Activated naive CD8-positive, alpha-beta T cell treated with anti-CD3 and anti-CD28 coated beads for 36 hours (primary cell): ENCODE data around the gene ALDH1A1. TPM values are rescaled to one million over a fixed set of nuclear protein-coding genes. Genes with fewer than 3 reads are reported as not detected.

Experiments
- DNase-seq: peaks from one replicate; pipeline ENCODE4 v3.0.0; 2021
- H3K27ac Mint-ChIP-seq: one replicate; pipeline ENCODE4 v1.8.0; 2022; ENCODE audit warnings: mild to moderate bottlenecking, moderate library complexity, mixed read lengths
- H3K27me3 Mint-ChIP-seq: one replicate; pipeline ENCODE4 v1.8.0; 2022; ENCODE audit warnings: mild to moderate bottlenecking, mixed read lengths
- H3K36me3 Mint-ChIP-seq: one replicate; pipeline ENCODE4 v1.8.0; 2021; ENCODE audit warnings: mild to moderate bottlenecking, mixed read lengths
- H3K4me1 Mint-ChIP-seq: one replicate; pipeline ENCODE4 v1.8.0; 2021; ENCODE audit warnings: mixed read lengths
- H3K4me3 Mint-ChIP-seq: one replicate; pipeline ENCODE4 v1.8.0; 2022; ENCODE audit warnings: mild to moderate bottlenecking, moderate library complexity, mixed read lengths
- H3K9me3 Mint-ChIP-seq: one replicate; pipeline ENCODE4 v1.8.0; 2022; ENCODE audit warnings: mixed read lengths
- total RNA-seq, 2 experiments: library from RNA; stranded (reverse); gene quantifications; one replicate each; pipeline ENCODE4 v1.2.3, GENCODE V29; 2021

The ALDH1A1 gene
- total RNA-seq, result not detected

DNA sequence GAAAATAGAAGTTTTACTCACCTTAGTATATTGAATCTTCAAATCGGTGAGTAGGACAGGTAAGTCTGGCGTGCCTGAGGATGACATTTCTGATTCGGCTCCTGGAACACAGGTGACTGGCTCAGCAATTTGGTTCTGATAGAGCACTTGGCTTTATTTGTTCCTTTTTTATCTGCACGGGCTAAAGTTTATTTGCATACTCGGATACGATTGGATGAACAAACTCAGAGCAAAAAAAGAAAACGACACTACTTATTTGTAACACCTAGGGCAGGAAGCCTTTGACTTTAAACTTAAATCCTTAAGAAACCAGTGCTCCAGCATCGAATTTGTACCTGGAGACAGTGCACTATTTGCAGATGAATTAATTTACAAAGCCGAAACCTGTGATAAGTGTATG lies at the start of gene ALDH1A1:
Gene ALDH1A1, minus strand, starts transcription at position 140 of the 400 bp plus-strand sequence. Its CDS starts 53 bp downstream, at position 87.
- no peak for DNase-seq
- Mint-ChIP-seq H3K27ac (no peak within 1 kb of the TSS), H3K27me3 (peaks cover 39% of the 10 kb centered on the region), H3K4me3 (no peak within 1 kb of the TSS), H3K36me3 (no peaks in the 10 kb centered on the region), H3K9me3 (peaks cover 2% of the 10 kb centered on the region), H3K4me1 (peaks cover 13% of the 10 kb centered on the region)

DNA sequence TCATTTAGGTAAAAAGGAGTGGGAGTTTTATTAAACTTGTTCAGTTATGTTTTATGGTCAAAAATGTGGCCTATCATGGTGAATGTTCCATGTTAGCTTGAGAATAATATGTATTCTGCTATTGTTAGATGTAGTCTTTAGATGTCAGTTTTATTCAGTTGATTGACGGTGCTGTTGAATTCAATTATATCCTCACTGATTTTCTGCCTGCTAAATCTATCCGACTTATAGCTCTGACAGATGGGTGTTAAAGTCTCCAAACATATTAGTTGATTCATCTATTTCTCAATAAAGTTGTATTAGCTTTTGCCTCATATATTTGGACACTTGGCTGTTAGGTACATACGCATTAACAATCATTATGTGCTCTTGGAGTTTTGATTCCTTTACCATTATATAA lies 49.0 kb upstream of the ALDH1A1 start:
- H3K27ac Mint-ChIP-seq, result no peak overlapping the region
- no peak for DNase-seq
- no peaks in the 10 kb centered on the region for H3K9me3 Mint-ChIP-seq
- H3K4me3 Mint-ChIP-seq, result no peak overlapping the region
- H3K36me3 Mint-ChIP-seq, result no peaks in the 10 kb centered on the region
- peaks cover 2% of the 10 kb centered on the region for H3K4me1 Mint-ChIP-seq
- peaks cover 25% of the 10 kb centered on the region for H3K27me3 Mint-ChIP-seq

DNA sequence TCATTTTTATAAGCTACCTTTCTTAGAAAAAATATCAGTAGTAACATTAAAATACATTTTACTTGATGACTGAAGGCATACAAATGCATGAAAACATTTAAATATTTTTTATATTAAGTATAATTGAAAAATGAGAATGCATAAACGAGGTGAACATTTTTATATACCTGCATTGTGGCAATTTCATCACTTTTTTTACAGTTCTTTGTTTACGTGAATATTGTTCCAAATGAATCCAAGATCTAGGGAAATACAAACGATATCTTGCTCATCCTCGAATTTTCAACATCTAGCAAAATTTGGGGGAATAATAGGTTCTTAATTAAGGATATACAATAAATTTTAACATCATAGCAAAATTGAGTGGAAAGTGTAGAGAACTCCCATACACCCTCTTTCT lies 45.5 kb upstream of the ALDH1A1 start:
- Mint-ChIP-seq H3K9me3 (no peaks in the 10 kb centered on the region), H3K4me1 (peaks cover 2% of the 10 kb centered on the region)

DNA sequence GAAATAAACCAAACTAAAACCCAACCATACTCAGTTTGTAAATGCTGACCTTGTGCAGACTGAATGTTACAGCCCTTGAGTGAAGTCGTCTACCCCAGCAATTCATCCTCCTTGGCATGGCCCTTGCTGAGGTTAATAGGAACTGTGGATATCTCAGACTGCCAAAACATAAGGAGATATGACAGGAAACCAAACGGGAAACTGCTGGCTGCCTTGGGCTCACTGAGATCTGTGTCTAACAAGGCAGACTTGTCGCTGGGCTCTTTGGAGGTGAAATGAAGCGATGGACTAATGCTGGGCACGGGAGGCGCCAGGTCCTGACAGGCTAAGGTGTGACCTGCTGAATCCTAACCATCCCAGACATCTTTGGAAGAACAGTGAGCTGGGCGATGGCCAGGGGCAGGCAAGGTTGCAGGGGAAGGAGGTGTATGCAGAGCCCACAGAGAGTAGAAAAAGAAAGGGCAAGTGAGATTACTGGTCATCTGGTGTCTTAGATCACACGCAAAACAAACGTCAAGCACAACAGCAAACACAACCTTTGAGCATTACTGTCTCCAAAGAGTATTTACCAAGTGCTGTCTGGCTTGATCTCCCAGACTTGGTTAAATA lies 44.6 kb upstream of the ALDH1A1 start:
- Mint-ChIP-seq H3K9me3 (no peaks in the 10 kb centered on the region), H3K27me3 (peaks cover 7% of the 10 kb centered on the region), H3K36me3 (no peaks in the 10 kb centered on the region), H3K4me1 (peaks cover 2% of the 10 kb centered on the region), H3K4me3 (no peak overlapping the region), H3K27ac (no peak overlapping the region)
- DNase-seq, result no peak

More for the DNA sequence above, 45.5 kb upstream of the ALDH1A1 start:
- H3K36me3 Mint-ChIP-seq, result no peaks in the 10 kb centered on the region
- H3K27ac Mint-ChIP-seq, result no peak overlapping the region
- H3K27me3 Mint-ChIP-seq, result peaks cover 7% of the 10 kb centered on the region
- H3K4me3 Mint-ChIP-seq, result no peak overlapping the region
- no peak for DNase-seq

GRCh38 chr9:72996684-72997314 lies 43.9 kb upstream of the ALDH1A1 start:
- DNase-seq, result no peak
- Mint-ChIP-seq H3K4me1 (peaks cover 2% of the 10 kb centered on the region), H3K27me3 (peaks cover 7% of the 10 kb centered on the region), H3K27ac (no peak overlapping the region), H3K36me3 (no peaks in the 10 kb centered on the region), H3K9me3 (no peaks in the 10 kb centered on the region), H3K4me3 (no peak overlapping the region)

DNA sequence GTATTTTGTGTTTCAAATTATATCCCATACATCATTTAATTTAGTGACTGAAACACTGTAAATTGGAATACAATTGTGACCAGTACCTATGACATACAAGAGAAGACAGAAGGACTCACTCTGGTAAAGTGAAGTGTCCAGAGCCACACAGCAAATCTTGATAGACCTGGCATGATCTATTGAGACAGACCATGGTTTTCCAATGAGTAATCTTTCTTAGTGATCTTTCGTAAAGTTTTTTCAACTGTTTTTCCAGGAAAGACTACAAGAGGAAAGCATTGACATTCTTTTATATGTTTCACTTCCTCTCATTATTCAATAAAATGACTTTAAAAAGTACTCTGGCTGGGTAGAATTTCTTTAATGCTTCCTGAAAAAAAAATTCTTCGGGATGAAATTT lies 43.3 kb upstream of the ALDH1A1 start:
- DNase-seq, result no peak
- H3K9me3 Mint-ChIP-seq, result no peaks in the 10 kb centered on the region
- H3K4me1 Mint-ChIP-seq, result peaks cover 2% of the 10 kb centered on the region
- H3K27ac Mint-ChIP-seq, result no peak overlapping the region
- H3K4me3 Mint-ChIP-seq, result no peak overlapping the region
- peaks cover 4% of the 10 kb centered on the region for H3K27me3 Mint-ChIP-seq
- H3K36me3 Mint-ChIP-seq, result no peaks in the 10 kb centered on the region

GRCh38 chr9:72995131-72996024 lies 42.5 kb upstream of the ALDH1A1 start:
- no peak for DNase-seq
- Mint-ChIP-seq H3K4me1 (peaks cover 2% of the 10 kb centered on the region), H3K27ac (no peak overlapping the region), H3K4me3 (no peak overlapping the region), H3K27me3 (peaks cover 4% of the 10 kb centered on the region), H3K9me3 (no peaks in the 10 kb centered on the region), H3K36me3 (no peaks in the 10 kb centered on the region)

DNA sequence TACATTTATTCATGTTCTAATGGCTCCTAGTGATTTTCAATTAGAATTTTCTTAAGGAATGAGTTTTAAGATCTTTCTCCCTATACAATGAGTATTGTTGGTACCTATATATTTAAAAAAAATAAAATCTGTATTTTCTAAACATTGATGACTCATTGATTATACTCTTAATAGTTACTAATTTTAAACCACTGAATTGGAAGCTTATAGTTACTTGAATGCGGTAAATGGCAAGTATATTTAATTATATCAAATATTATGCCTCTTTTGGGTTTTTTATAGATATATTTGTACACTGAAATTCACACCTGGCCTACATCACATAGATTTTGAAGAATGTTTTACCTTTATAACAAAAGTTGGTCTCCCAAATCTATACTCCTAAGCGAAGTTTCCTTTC lies 38.9 kb upstream of the ALDH1A1 start:
- Mint-ChIP-seq H3K36me3 (no peaks in the 10 kb centered on the region), H3K9me3 (no peaks in the 10 kb centered on the region), H3K4me1 (no peaks in the 10 kb centered on the region), H3K4me3 (no peak overlapping the region), H3K27me3 (peaks cover 2% of the 10 kb centered on the region), H3K27ac (no peak overlapping the region)
- DNase-seq, result no peak

DNA sequence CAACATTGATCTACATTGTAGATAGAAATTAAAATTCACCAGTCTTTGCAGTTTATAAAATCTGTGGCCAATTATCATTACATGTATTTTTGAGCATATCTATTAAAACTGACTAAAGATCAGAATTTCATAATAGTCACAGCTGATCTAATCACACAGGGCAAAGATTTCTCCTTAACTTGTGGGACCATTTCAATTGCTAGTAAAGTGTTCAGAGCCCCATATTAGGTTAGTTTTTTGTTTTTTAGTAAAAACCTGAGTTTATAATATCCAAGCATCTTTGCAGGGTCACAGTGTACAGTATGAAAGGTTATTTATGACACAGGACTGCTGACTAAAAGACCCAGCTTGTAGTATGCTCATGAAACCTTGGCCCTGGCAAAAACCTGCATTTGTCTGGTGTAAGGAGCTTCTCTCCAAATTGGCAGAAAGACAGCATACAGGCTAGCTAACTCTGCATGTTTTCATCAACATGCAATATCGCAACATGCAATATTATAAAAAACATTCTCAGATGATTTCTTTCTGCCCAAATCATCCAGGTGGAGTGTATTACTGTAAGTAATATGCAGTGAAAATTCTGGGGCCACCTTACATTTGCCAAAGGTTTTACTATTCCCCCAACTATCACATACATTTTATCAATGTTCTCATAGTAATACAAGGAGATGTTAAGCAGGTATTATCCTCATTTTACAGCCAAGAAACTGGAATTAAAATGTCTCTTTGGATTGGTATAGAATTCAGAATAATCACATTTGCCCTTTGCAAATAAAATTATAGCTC lies 37.7 kb upstream of the ALDH1A1 start:
- Mint-ChIP-seq H3K4me1 (no peaks in the 10 kb centered on the region), H3K9me3 (no peaks in the 10 kb centered on the region), H3K27me3 (peaks cover 6% of the 10 kb centered on the region), H3K4me3 (no peak overlapping the region), H3K36me3 (no peaks in the 10 kb centered on the region), H3K27ac (no peak overlapping the region)
- no peak for DNase-seq

DNA sequence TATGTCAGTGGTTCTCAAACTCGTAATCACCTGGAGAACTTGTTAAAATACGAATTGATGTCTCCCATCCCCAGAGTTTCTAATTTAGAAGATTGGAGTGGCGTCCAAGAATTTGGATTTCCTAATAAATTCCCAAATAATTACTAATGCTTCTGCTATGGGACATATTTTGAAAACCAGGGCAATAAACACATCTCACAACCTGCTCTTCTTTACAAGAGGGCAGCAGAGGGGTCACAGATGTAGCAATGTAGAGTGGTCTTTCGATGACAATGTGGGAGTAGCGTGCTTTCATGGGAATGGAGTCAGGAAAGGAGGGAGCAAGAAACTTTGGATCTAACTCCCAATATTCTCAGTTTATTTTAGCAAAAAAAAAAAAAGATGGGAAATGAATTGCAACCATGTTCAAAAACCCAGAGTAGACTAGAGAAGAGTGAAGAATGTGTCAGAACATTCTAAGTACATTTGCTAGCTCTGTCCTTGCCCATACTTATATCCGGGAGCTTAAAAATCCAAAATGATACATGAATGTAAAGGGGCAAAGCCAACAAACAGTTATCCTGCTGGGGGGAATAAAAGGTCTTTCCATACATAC lies 33.8 kb upstream of the ALDH1A1 start:
- Mint-ChIP-seq H3K36me3 (no peaks in the 10 kb centered on the region), H3K4me3 (no peak overlapping the region), H3K27ac (no peak overlapping the region), H3K27me3 (peaks cover 6% of the 10 kb centered on the region), H3K4me1 (no peaks in the 10 kb centered on the region), H3K9me3 (no peaks in the 10 kb centered on the region)
- no peak for DNase-seq

- Mint-ChIP-seq H3K9me3 (no peaks in the 10 kb centered on the region), H3K27me3 (peaks cover 8% of the 10 kb centered on the region), H3K27ac (no peak overlapping the region), H3K4me3 (no peak overlapping the region), H3K36me3 (no peaks in the 10 kb centered on the region), H3K4me1 (no peaks in the 10 kb centered on the region)
- DNase-seq, result no peak
Observed at GRCh38 chr9:72985746-72986145, 32.9 kb upstream of the ALDH1A1 start.

- Mint-ChIP-seq H3K4me1 (no peaks in the 10 kb centered on the region), H3K9me3 (no peaks in the 10 kb centered on the region), H3K36me3 (no peaks in the 10 kb centered on the region), H3K4me3 (no peak overlapping the region), H3K27ac (no peak overlapping the region), H3K27me3 (peaks cover 11% of the 10 kb centered on the region)
- DNase-seq, result no peak
Observed at GRCh38 chr9:72984991-72985390, 32.1 kb upstream of the ALDH1A1 start.

DNA sequence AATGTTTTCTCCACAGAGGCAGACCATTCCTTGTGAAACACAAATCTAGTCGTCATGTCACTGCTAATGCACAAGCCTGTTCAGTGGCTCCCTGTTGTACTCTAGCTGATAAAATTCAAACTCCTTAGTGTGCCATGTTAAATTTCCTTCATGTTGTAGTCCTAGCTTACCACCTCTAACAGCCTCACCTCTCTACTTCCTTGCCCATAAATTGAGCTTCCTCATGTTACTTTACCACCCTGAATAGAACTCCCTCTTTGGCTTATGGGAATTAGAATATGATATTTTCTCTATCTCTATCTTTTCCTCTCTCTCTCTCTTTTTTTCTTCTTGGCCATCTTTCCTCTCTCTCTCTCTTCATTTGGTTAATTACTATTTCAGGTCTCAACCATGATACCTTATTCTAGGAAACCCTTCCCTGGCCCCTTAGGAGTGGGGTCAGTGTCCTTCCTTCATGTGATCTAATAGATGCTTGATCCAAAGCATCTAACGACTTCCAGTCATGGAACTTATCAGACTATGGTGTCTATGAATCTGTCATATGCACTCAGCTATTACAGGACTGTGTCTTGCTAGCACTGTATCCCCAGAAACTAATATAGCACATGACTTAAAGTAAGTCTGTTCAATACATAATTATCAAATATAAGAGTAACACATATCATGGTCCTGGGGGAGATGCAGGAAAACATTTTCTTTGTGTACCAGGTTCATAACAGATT lies 31.5 kb upstream of the ALDH1A1 start:
- Mint-ChIP-seq H3K4me1 (no peaks in the 10 kb centered on the region), H3K27me3 (peaks cover 11% of the 10 kb centered on the region), H3K9me3 (no peaks in the 10 kb centered on the region), H3K4me3 (no peak overlapping the region), H3K27ac (no peak overlapping the region), H3K36me3 (no peaks in the 10 kb centered on the region)
- no peak for DNase-seq
